ENCODE data around the gene ACTN3. TPM values are rescaled to one million over a fixed set of nuclear protein-coding genes. Genes with fewer than 3 reads are reported as not detected.

ACTN3 gene
- total and polyA plus RNA-seq, 2 of the 4 experiments (the other 2 are of a cell fraction) = under 0.01 to 0.05 TPM

DNA sequence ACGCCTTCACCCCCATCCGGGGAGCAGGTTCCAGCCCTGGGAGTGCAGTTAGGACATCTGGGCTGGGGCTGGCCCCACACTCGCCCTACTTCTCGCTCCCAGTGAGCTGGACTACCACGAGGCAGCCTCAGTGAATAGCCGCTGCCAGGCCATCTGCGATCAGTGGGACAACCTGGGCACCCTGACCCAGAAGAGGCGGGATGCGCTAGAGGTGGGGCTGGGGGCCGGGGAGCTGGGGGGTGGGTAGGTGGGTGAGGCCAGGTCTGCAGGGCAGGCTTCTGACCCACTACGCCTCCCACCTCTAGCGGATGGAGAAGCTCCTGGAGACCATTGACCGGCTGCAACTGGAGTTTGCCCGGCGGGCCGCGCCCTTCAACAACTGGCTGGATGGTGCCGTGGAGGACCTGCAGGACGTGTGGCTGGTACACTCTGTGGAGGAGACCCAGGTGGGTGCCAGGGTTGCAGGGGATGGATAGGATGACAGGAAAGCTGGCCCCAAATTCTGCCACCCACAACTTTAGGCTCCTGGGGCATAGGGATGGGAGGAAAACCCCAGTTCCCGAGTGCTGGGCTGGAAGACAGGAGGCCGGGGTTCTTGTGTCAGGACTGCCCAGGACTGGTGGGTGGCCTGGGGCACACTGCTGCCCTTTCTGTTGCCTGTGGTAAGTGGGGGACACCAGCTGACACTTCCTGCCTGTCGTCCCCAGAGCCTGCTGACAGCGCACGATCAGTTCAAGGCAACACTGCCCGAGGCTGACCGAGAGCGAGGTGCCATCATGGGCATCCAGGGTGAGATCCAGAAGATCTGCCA is 13.4 kb downstream of the ACTN3 start:
- ChIA-PET CTCF (no interaction called here), POLR2A (ENCODE audit: unreplicated experiment) (no interaction called here)
- H3K27me3 ChIP-seq (ENCODE audit: control insufficient read depth, insufficient read depth, low read length) = peaks cover 29% of the 10 kb centered on the region

More for the DNA sequence above, 13.4 kb downstream of the ACTN3 start:
- Histone ChIP-seq H2AK5ac (ENCODE audit: low read depth, low read length) (no peak overlapping the region), H3K9ac (ENCODE audit: low read depth, low read length) (no peak overlapping the region), H3K36me3 (ENCODE audit: control insufficient read depth, insufficient read depth, low read length) (no peaks in the 10 kb centered on the region), H3K4ac (ENCODE audit: low read depth, low read length) (no peak overlapping the region), H3K14ac (replicated peaks; ENCODE audit: low read depth, low read length) (no peak overlapping the region), H2AFZ (replicated peaks; ENCODE audit: low read length, poor library complexity) (peak overlapping the region; percentile 5), H3K79me1 (ENCODE audit: low read depth in 1 of 2, low read length in 2 of 2) (no peaks in the 10 kb centered on the region), H2BK20ac (ENCODE audit: low read depth, low read length) (no peak overlapping the region), H2AK9ac (replicated peaks; ENCODE audit: low read depth, low read length, poor library complexity) (no peak overlapping the region), H3K56ac (ENCODE audit: extremely low read depth, insufficient read depth, low read length) (no peak overlapping the region), H4K20me1 (ENCODE audit: insufficient read depth, low read length) (no peaks in the 10 kb centered on the region), H3K4me2 (ENCODE audit: low read depth, low read length) (no peak overlapping the region), H3K9me3 (ENCODE audit: control insufficient read depth, insufficient read depth, low read length) (no peaks in the 10 kb centered on the region), H2BK5ac (ENCODE audit: low read depth, low read length, poor library complexity, severe bottlenecking) (no peak overlapping the region), H4K5ac (ENCODE audit: low read depth, low read length) (no peak overlapping the region), H2BK15ac (ENCODE audit: low read depth, low read length) (no peak overlapping the region), H3K9me1 (ENCODE audit: insufficient read depth, low read length) (peaks cover 4% of the 10 kb centered on the region; the same call in 1 of the 2 replicates), H4K8ac (ENCODE audit: low read depth in 2 of 2, low read length in 2 of 2) (no peak overlapping the region), H3K18ac (ENCODE audit: low read depth, low read length) (no peak overlapping the region), H2BK120ac (ENCODE audit: low read depth, low read length) (no peak overlapping the region), H3K4me1 (ENCODE audit: control insufficient read depth, insufficient read depth, low read length) (peaks cover 2% of the 10 kb centered on the region; the same call in 1 of the 2 replicates), H4K91ac (ENCODE audit: insufficient read depth, low read depth, low read length) (no peak overlapping the region), H3K23ac (ENCODE audit: low read depth, low read length) (no peak overlapping the region), H3K4me3 (ENCODE audit: insufficient read depth, low read depth, low read length) (no peak overlapping the region), H3K27ac (ENCODE audit: insufficient read depth, low read length) (no peak overlapping the region)
- BruUV-seq (replicated peaks) = no TSS peak
- dilution Hi-C loops (cut with HindIII; ENCODE audit: low sequenced_read_pairs, unreplicated experiment) (no loop called here), intact Hi-C loops (cut with micrococcal nuclease) (no loop called here), in situ Hi-C loops (cut with MboI; ENCODE audit: low sequenced_read_pairs) (no loop called here)
- TF ChIP-seq NFE2L2 (IDR thresholded peaks at IDR 0.05; ENCODE audit: low read depth, low read length) (no peak), FOS (IDR thresholded peaks at IDR 0.05; ENCODE audit: low read depth, low read length) (no peak), SMC3 (IDR thresholded peaks at IDR 0.05; ENCODE audit: low read depth, low read length) (no peak), MAZ (IDR thresholded peaks at IDR 0.05; ENCODE audit: borderline replicate concordance, low read depth, low read length) (no peak)
- TF ChIP-seq, protein P1, sequence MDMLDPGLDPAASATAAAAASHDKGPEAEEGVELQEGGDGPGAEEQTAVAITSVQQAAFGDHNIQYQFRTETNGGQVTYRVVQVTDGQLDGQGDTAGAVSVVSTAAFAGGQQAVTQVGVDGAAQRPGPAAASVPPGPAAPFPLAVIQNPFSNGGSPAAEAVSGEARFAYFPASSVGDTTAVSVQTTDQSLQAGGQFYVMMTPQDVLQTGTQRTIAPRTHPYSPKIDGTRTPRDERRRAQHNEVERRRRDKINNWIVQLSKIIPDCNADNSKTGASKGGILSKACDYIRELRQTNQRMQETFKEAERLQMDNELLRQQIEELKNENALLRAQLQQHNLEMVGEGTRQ (IDR thresholded peaks at IDR 0.05; ENCODE audit: low read depth, low read length) = no peak
- TF ChIP-seq, protein P2, sequence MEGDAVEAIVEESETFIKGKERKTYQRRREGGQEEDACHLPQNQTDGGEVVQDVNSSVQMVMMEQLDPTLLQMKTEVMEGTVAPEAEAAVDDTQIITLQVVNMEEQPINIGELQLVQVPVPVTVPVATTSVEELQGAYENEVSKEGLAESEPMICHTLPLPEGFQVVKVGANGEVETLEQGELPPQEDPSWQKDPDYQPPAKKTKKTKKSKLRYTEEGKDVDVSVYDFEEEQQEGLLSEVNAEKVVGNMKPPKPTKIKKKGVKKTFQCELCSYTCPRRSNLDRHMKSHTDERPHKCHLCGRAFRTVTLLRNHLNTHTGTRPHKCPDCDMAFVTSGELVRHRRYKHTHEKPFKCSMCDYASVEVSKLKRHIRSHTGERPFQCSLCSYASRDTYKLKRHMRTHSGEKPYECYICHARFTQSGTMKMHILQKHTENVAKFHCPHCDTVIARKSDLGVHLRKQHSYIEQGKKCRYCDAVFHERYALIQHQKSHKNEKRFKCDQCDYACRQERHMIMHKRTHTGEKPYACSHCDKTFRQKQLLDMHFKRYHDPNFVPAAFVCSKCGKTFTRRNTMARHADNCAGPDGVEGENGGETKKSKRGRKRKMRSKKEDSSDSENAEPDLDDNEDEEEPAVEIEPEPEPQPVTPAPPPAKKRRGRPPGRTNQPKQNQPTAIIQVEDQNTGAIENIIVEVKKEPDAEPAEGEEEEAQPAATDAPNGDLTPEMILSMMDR (conservative IDR thresholded peaks at IDR 0.05; ENCODE audit: low read depth, low read length) = no peak
- 74% methylated on average over 9 of the region's 27 CpGs; no CpG with 5 or more reads in 1 of the 2 experiments for WGBS, 2 experiments (ENCODE audit: extremely low coverage in 2 of 2, insufficient read length in 1 of 2)
- DNase-seq (no peak), ATAC-seq (ENCODE audit: low read depth) (no peak)

All from IMR-90 (cell line).